Measurements from ENCODE around the gene ECSIT.

DNA sequence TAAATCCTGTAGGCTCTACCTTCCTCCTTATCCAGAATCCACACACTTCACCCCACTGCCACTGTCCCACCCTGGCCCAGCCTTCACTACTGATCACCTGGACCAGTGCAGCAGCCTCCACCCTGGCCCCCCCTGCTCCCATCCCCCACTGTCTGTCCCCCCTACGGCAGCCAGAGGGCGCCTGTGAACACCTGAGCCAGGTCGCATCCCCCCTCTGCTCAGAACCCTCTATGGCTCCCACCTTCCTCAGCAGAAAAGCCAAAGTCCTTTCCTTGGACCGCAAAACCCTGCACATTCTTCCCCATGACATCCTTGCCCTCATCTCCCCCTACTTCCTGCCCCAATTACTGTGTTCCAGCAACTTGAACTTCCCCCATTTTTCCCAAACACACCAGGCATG lies 68.7 kb downstream of the ECSIT start:
- TF ChIP-seq ZFP3 (CRISPR knock-in tag; IDR thresholded peaks at IDR 0.05) (no peak), RARB (CRISPR knock-in tag; IDR thresholded peaks at IDR 0.05) (no peak)

Measured in SK-N-SH treated with all-trans-retinoic acid at 6 μM for 48 hours (cell line).